ENCODE measurements around the gene ANAPC13.
A peak's percentile ranks its signal among the peaks of the same experiment; 100 is the strongest.

ANAPC13 gene

GRCh38 chr3:134481166-134481565 lies 4.6 kb downstream of the ANAPC13 start:
- no peak for DNase-seq

DNA sequence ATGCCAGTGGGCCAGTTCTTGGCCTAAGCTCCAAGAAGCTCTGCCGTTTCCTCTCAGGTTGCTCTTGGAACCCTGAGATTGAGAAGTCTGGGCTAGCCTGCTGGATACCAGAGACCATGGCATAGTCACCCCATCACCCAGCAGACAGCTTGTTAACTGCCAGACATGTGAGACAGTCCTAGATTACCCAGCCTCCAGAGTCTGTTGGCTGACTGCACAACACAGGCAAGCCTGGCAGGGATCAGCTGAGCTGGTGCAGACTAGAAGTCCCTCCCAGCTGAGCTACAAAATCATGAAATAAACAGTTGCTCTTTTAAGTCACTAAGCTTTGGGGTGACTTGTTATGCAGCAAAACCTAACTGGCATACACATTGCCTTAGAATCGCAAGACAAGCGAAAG lies 5.2 kb downstream of the ANAPC13 start:
- DNase-seq = no peak

DNA sequence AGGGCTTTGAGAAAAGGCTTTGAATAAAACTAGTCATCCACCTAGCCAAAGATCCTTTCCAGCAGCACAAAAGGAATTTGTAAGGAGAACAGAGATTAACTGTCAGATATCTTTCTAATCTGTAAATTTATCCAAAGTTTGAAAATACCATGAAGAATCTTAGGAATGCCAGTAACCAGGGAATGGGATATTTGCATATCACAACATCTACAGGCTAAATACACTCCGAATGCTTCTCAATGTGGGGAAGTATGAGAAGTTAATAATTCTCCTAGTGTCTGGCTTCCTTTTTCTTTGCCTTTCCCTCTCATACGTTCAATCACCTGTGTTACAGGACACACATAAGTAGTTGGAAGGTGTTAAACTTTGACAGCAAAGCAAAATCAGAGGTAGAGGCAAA lies 7.8 kb downstream of the ANAPC13 start:
- DNase-seq = no peak

- DNase-seq = no peak
Measured at GRCh38 chr3:134477002-134477401, 8.8 kb downstream of the ANAPC13 start.

DNA sequence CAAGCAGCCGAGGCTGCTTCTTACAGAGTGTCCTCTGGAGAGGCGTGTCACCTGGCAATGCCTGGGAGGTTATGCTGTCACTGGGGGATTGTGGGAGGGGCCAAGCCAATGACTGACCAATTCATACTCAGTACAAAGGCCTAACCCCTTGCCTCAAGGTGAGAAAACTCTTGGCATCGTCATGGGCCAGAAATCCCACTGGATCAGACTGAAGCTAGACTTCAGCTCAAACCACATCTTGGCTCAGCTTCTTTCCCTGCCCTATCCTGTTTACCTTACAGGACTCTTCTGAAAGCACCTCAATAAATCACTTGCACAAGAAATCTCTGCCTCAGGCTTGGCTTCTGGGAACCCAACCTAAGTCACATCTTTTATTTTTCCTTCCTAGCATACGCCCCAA lies 9.5 kb downstream of the ANAPC13 start:
- DNase-seq = no peak

GRCh38 chr3:134474956-134475355 lies 10.8 kb downstream of the ANAPC13 start:
- no peak for DNase-seq

GRCh38 chr3:134473868-134474546 lies 11.8 kb downstream of the ANAPC13 start:
- peak; percentile 20 to 37 for DNase-seq

GRCh38 chr3:134472831-134473230 lies 13.0 kb downstream of the ANAPC13 start:
- DNase-seq = no peak

DNA sequence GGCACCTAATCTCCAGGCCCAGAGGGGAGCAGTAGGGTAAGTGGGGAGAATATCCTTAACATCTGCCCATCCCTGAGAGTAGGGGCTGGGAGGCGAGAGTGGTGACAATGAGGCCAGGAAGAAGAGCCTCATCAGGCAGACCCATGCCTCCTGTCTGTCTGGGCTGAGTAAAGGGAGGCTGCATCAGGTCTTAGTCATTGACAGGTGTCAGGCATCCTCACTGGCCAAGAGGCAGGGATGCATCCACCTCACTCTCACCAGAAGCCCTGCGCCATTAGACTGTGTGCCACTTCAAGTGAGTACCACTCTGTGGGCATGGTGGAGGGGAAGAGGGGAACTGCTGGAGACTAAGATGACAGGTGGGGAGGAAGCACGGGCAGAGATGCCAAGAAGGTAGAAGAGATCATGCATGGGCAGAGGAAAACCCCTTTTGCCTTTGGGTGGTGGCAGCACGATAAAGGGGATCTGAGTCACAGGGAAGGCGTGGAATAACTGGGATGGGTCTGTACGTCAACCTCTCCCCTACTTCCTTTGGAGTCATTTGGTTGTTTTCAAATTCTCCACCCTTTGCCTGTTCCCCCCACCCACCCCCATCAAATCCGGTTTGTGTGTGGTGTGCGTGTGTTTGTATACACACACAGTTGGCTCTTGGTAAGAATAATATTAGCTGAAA lies 14.1 kb downstream of the ANAPC13 start:
- DNase-seq = no peak

DNA sequence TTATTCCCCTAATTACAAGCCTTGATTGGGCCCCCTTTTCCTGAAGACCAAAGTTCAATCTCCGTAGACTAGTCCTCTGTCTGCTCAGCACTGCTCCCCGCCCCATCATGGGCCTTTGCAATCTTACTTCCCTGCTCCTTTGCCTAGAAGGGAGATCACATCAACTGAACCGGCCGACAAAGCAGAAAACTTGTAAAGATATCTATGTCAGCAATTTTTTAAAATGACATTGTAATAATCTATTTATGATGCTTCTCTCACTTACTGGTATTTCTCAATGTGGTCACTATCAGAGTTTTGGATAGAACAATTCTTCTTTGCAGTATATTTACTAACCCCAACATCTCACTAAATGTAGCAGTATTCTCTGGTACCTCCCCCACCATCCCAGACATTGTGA lies 17.3 kb downstream of the ANAPC13 start:
- DNase-seq = no peak

DNA sequence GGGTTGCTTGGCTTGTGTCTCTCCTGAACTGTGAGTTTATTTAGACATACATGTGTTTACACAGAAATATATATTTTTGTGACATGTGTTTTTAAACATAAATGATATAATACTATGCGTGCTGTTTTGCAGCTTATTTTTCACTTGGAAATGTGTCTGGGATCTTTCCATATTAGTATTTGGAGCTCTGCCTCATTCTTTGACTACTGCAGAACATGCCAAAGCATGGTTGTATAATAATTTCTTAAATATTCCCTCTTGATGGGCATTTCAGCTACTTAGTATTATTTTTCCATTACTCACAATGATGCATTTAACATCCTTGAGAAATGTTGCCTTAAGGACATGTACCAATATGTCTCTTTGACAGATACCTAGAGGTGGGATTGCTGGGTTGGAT lies 19.5 kb downstream of the ANAPC13 start:
- no peak for DNase-seq

DNA sequence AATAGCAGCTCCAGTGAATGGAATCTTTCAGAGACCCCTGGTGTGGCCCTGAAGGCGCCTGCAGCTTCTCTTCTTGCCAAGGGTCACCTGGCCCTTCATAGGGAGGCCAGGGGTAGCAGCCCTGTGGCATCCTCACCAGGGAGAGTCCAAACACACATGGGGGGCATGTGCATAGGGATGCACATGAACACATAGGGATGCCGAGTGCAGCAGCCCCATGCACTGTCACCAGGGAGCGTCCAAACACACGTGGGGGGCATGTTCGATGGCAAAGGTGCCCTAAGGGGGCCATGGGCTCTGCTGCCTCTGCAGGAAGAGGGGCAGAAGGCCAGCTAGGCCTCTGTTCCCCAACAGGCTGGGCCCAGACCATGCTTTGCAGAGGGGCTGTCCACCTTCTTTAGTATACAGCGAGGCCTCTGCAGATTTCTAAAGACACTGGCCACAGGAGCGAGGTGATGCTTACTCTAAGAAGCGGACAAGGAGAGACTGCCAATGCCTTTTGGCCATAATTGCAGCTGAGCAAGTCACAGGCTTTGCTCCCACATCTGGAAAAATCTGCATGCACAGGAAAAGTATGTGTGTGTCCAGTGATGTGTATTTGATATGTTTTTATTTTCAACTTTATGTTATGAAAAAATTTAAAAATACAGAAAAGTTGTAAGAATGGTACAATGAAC lies 21.0 kb downstream of the ANAPC13 start:
- no peak for DNase-seq

- DNase-seq = no peak
Measured at GRCh38 chr3:134464064-134464688, 21.6 kb downstream of the ANAPC13 start.

GRCh38 chr3:134463676-134464063 lies 22.1 kb downstream of the ANAPC13 start:
- no peak for DNase-seq

DNA sequence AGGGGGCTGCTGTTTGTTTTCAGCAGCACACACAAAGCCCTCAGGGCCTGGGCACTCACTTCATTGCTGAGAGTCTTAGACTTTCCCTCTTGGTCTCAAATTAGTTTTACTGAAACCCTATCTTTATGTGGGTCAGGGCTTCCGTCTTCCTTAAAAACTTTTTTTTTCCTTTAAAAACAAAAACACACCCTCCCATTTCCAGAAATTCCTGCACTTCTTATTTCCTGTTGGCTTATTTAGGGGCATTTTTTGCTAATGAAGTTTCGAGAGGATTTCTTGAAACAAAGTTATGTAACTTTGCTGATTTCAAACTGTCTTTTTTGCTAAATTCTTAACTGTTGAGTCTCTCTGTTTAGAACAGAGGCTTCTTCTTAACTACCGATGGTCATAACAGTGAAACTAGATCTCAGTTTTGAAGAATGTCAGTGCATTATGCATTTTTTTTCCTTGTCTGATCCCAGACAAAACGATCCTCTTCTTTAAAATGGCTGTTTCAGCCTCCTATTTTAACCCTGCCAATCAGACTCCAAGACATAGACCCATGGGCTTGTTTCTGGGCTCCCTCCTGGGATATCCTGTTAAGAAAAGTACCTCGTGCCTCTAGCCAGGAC lies 23.3 kb downstream of the ANAPC13 start:
- DNase-seq = no peak

DNA sequence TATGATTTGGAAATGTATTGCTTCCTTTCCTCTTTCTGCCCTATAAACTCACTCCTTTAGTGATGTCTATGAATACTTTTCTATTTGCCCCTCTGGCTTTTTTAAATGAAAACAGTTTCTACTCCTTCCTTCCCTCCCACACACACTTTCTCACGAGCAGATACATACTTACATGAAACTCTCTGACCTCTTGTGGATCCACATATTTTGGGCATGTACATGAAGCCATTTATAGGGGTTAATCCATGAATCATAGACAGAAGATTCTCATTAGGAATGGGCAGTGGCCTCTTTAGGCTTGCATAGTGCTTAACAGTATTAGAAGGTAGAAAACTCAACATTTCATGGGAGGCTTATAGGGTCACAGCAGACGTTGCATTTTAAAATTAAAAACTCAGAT lies 24.8 kb downstream of the ANAPC13 start:
- DNase-seq = no peak

GRCh38 chr3:134459562-134459961 lies 26.2 kb downstream of the ANAPC13 start:
- no peak for DNase-seq

- DNase-seq = no peak
Measured at GRCh38 chr3:134458406-134458945, 27.3 kb downstream of the ANAPC13 start.

DNA sequence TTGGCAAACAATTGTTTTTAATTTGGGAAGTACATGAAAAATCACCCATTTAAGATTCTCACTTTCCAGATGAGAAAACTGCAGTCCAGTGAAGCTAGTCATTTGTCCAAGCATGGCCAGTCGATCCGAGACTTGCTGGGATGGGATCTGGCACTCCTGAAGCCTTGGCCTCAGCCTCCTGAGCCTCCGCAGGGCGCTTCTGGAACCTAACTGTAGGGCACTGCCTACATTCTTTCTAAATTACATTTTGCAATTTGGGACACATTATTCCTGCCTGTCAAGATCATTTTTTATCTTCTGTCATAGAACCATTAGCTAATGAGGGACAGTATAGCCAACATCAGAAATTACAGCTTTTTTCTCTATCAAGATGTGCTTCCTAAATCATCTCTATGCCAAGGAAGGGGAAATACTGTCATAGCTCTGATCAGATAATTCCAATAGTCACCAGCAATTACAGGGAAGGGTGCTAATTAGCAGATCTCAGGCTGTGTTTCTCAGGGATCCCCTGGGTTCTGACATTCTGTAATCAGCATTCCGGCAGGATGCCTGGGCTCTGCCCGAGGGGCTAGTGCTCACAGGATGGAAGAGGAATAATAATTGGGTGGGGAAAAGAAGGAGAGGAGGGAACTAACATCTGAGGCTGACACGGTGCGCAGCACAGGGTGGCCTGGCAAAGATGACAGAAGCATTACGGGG lies 28.3 kb downstream of the ANAPC13 start:
- no peak for DNase-seq

DNA sequence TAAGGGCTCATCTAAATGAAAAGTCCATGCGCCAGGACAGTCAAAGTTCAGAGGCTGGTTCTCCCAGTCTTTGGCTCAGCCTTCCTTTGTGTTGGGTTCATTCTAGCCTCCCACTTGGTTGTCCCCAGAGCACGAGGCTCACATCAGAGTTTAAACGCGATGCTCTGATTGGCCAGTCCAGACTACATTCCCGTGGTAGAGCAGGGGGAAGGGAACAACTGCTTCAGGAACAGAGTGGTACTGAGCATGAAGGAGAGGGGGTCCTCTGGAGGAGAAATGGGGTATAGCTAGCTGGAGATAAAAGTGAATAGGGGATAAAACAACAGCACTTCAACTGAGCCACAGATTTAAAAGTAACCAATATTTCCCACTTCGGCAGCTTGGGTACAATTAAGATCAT lies 32.2 kb downstream of the ANAPC13 start:
- DNase-seq = no peak

DNA sequence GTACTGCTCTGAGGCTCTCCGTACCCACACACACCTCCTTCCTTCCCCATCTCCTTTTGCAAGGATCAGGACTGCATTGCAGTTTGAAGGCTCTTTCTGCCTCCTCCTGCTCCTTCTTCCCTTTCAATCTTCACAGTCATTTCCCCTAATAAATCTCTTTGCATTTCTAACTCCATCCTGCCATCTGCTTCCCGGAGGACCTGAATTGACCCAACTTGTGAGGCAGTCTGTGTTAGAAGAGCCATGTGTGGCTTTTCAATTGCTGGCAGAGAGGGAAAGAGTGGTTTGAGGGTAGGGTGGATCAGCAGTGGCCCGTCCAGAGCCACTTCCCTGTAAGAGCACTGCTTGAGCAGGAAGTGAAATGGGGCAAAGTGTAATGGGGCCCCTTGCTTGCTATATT lies 35.8 kb downstream of the ANAPC13 start:
- no peak for DNase-seq

GRCh38 chr3:134449277-134449676 lies 36.5 kb downstream of the ANAPC13 start:
- DNase-seq = peak; percentile 2 to 8

All from NCI-H187 (cell line).